Fibroblast of skin of scalp (primary cell): Measurements from ENCODE around the gene ADPGK.
"Not testable (repeated sequence)": the region's sequence is repeated elsewhere in the genome, so short reads cannot be mapped to it uniquely, and the experiment has no call there.

ENCODE experiments used
- DNase-seq: peaks from one replicate; pipeline ENCODE4 v3.0.0-alpha.2; 2013

The ADPGK gene

DNA sequence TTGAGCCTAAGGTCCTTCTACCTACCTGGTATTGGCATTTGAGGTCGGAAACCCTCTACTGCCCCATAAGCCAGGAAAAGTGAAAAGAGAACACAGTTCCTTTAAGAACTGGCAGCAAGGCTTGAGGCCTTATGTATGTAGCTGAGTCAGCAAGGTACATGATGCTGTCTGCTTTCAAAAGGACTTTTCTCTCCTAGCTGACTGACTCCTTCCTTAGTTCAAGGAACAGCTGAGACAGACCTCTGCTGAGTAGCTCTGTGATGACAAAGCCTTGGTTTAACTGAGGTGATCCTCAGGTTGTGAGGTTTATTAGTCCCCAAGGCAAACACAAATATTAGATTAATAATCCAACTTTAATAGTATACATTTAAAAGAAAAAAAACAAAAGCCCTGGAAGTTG, 45.8 kb downstream of the ADPGK start:
- no peak for DNase-seq

DNA sequence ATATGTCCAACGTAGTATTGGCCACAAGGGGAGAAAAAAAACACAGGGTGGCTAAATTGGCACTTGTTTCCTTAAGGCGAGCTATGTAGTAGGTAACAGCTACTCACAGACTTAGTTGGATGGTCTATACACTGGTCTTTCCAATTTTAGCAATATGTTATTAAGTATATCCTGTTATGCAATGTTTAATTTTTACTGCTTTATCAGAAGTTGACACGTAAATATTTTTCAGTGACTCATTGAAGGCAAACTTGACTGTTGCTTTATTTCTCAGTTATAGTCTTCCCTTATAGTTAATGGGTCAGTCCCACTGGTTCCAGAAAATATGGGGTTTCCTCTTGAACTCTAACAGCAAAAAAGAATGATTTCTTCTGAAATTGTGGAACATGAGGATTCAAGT, 46.5 kb downstream of the ADPGK start:
- no peak for DNase-seq

DNA sequence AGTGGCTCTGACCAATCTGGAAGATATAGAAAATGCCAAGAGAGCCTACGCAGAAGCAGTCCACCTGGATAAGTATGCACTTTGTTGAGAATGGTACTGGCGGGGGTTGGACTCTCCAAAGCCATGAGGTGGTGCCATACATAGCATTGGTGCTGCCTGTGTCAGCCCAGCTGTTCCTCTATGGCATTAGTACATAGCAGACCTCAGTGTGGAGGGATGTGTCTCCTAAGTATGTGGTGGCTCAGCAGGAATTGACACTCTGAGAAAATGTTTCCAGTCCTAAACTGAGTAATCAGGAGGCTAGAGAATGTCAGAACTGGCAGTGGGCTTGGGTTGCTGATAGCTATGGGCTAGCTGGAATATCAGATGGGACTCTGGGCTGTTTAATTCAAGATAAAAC, 48.4 kb downstream of the ADPGK start:
- no peak for DNase-seq

DNA sequence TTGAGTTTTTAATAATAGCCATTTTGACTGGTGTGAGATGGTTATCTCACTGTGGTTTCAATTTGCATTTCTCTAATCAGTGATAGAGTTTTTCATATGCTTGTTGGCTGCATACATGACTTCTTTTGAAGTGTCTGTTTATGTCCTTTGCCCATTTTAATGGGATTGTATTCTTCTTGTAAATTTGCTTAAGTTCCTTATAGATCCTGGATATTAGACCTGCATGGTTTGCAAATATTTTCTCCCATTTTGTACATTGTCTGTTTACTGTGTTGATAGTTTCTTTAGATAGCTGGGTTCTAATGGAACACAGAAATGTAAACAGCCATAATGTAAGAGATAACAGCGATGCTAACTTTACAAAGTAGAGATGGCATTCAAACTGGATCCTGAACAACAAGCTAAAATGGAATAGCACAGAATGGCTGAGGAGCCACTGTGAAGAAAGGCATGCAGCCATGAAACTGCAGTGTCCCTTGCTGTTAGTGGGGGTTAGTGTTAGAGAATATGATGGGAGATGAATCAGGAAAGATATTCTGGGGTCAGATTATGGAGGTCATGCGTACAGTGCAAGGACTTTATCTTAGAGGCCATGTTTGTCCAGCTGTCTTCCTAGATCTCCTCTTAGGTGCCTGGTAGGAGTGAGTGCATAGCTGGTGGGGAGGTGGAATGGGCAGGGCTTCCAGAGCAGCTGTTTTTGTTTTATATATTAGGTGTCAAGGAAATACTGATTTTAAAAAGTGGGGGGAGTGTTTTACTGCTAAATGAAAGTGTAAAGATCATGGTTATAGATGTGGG, 49.4 kb downstream of the ADPGK start:
- no peak for DNase-seq

DNA sequence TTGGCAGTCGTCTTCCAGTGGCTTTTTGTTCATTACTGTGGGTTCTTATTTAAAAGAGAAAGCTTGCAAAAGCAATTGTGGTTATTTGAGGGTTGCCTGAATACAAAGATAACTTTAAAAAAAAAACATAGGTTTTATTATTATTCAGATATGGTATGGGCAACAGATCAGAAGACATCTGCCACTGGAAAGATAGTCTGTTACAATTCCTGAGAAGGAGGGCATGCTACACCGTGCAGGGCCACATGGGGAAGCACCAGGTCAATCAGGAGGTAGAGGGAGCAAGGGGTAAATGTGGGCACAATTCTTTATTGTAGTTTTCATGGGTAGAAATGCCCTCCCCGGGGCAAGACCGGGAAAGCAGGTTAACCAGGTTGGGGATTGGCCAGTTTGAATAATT, 51.0 kb downstream of the ADPGK start:
- no peak for DNase-seq

DNA sequence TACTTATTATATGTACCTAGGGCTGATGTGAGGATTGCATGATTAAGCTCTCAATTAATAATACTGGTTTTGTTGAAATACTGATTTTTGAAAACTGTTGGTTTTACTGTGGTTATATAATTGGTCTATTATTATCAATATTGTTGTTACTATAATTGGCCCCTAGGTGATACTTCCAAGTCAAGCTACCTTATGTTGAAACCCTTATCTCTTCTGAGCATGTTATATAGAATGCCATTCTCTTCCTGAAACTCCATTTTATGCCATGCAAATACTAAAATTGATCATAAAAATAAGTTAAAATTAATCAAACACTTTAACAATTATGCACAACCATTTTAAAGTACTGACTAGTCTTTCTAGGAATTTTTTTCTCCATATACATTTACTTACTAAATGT, 51.5 kb downstream of the ADPGK start:
- DNase-seq, result no peak

DNA sequence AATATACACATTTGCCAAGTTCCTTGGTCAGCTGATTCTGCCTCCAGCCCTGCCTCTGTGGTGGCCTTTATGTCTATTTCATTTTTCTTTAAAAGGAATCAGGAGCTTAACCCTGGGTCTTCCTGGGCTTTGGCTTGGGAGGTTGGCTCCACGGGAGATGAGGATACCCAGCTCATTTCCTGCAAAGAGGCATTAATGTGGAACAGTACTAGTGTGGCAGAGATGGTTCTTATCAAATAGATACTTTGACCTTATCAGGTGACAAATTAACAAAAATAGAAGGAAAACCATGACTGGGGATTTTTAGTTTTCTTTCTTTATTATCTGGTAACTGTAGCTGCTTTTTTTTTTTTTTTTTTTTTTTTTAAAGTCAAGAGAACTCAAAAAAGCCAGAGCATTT, 54.7 kb downstream of the ADPGK start:
- DNase-seq, result no peak

DNA sequence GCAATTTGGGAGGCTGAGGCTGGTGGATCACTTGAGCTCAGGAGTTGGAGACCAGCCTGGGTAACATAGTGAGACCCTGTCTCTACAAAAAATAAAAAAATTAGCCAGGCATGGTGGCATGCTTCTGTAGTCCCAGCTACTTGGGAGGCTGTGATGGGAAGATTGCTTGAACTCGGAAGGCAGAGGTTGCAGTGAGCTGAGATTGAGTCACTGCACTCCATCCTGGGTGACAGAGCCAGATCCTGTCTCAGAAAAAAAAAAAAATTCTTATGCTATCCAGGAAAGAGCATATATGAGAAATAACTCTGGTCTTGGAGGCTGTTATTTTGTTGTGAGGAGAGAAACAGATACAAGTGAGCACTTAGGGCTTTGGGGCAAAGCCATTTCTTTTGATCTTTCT, 55.3 kb downstream of the ADPGK start:
- DNase-seq, result not testable (repeated sequence)

DNA sequence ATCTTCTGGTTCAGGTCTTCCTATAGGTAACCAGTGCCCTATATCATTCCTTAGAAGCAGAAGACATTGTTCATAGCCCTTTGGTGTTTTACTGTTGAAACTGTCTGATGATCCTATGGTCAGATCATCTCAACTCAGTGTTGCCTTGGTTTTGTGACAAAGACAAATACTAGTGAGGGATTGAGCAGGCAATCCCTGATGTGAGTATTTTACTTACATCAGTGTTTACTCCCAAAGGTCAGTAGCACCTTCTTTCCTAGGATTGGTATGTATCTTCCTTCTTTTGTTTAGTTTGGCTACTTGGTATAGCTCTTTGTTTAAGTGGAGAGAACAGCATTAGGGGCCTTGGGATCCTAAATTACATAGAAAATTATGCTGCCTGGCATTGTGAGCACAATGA, 56.4 kb downstream of the ADPGK start:
- DNase-seq, result no peak

DNA sequence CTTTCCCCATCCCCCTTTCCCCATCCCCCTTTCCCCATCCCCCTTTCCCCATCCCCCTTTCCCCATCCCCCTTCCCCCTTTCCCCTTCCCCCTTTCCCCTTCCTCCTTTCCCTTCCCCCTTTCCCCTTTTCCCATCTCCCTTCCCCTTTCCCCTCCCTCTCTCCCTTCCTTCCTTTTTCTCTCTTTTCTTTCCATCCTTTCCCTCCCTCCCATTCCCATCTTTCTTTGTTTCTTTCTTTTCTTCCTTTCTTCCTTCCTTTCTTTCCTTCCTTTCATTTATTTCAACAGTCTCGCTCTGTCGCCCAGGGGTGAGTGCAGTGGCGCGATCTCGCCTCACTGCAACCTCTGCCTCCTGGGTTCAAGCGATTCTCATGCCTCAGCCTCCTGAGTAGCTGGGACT, 57.7 kb downstream of the ADPGK start:
- DNase-seq, result not testable (repeated sequence)

DNA sequence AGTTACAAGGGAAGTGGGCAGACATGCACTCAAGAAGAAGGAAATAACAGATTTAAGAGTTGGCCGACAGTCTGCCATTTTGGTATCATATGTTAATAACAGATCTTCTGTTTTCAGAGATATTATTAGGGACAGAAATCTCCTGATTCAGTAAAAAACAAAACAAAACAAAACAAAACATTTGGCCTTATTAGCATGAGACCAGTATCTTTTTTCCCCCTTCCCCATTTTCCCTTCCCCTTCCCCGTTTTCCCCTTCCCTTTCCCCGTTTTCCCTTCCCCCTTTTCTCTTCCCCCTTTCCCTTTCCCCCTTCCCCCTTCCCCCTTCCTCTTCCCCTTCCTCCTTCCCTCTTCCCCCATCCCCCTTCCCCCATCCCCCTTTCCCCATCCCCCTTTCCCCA, 58.1 kb downstream of the ADPGK start:
- no peak for DNase-seq

DNA sequence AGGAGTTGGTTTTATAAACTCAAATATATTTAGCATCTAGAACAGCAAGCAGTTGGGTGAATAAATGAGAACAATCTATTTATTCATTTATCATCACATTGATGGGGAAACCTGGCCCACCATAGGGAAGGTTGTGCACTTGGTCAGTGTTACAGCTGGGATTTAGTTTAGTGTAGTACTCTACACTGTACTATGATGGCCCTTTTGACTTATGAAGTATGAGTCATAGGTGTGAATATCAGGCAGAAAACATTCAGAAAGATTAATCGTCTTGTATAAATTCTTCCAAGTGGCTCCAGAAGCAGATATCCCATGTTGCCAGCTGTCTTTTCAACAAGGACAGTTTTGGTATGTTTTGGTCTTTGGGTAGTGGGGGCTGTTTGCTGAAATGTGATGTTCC, 59.5 kb downstream of the ADPGK start:
- no peak for DNase-seq

DNA sequence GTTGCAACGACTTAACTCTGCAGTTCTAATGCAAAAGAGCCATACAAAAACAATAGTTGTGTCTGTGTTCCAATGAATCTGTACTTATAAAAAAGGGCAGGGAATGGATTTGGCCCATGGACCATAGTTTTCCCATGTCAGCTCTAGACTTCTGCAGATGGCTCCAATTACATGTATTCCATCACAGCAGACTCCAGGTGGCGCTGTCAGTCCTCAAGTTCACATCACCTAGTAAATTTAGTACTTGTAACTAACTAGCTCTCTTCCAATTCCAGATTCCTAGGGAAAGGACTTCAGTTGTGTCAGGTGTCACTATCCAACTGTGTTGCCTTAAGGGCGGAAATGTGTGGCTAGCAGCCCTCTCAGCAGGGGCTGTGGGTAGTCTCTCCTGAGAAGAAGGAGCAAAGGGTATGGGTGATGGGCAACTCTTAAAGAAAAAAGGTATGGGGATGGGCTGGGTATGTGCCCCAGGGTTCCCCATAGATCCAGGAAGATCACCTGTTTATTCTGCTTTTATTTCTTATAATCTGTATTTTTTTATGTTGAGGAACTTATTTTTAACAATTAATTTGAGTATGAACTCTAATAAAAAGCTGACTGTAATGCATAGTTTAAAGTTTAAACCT, 61.4 kb downstream of the ADPGK start:
- DNase-seq, result peak; percentile 74

DNA sequence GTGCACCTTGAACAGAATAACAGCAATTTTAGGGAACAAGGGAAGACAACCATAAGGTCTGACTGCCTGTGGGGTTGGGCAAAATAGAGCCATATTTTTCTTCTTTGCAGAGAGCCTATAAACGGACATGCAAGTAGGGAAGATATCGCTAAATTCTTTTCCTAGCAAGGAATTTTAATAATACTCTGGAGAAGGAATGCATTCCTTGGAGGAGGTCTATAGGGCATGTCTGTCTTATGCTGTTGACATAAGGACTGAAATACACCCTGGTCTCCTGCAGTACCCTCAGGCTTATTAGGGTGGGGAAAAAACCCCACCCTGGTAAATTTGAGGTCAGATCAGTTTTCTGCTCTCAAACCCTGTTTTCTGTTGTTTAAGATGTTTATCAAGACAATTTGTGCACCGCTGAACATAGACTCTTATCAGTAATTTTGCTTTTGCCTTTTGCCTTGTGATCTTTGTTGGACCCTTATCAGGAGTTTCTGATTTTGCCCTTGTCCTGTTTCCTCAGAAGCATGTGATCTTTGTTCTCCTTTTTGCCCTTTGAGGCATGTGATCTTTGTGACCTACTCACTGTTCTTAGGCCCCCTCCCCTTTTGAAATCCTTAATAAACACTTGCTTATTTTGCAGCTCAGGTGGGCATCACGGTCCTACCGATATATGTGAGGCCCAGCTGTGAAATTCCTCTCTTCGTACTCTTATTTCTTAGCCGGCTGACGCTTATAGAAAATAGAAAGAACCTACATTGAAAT, 74.8 kb downstream of the ADPGK start:
- DNase-seq, result peak; percentile 59

DNA sequence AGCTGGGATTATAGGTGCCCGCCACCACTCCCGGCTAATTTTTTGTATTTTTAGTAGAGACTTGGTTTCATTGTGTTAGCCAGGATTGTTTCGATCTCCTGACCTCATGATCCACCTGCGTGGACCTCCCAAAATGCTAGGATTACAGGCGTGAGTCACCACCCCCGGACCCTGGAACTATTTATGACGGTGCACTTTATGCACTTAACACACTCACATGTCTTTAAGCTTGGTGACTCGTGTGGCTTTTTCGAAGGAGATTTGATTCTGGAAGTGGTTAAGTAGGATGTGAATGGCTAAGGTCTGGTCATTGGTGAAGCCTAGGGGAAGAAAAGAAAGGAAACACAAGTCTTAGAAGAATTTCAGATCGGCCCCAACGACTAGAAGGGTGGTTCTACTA, 77.3 kb downstream of the ADPGK start:
- DNase-seq, result peak; percentile 32
